Activated naive CD8-positive, alpha-beta T cell (primary cell): ENCODE results near the gene SEMA3A.

Source experiments
- H3K27ac Mint-ChIP-seq: one replicate; pipeline ENCODE4 v1.8.0; 2021; ENCODE audit warnings: mixed read lengths
- H3K27me3 Mint-ChIP-seq: one replicate; pipeline ENCODE4 v1.8.0; 2021; ENCODE audit warnings: mixed read lengths
- H3K36me3 Mint-ChIP-seq: one replicate; pipeline ENCODE4 v1.8.0; 2021; ENCODE audit warnings: mixed read lengths
- H3K4me1 Mint-ChIP-seq: one replicate; pipeline ENCODE4 v1.8.0; 2021; ENCODE audit warnings: low read depth, mixed read lengths
- H3K4me3 Mint-ChIP-seq: one replicate; pipeline ENCODE4 v1.8.0; 2021; ENCODE audit warnings: mild to moderate bottlenecking, mixed read lengths
- H3K9me3 Mint-ChIP-seq: one replicate; pipeline ENCODE4 v1.8.0; 2021; ENCODE audit warnings: low read depth, mixed read lengths

Gene SEMA3A

GRCh38 chr7:83970081-83970480, 224.5 kb downstream of the SEMA3A start:
- Mint-ChIP-seq H3K36me3 (no peaks in the 10 kb centered on the region), H3K27ac (no peak overlapping the region), H3K4me3 (no peak overlapping the region), H3K4me1 (no peaks in the 10 kb centered on the region), H3K27me3 (peaks cover 2% of the 10 kb centered on the region), H3K9me3 (no peaks in the 10 kb centered on the region)

DNA sequence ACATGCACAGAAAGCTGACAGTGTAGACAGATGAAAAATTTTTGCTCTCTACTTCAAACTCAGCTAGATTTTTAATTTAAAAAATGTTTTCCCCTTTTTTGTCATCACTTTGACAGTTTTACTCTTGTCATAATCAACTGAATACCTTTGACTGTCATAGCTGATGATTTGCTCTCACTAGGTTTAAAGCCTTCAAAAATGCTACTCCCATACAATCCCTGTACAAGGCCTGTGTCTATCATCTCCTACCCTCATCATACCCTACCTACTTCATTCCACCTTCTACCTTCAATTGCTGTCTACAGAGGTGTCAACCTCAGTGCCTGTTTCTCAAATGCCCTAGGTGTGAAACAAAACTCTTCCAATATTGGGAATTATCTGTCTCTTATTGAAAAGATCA, 230.3 kb downstream of the SEMA3A start:
- H3K27ac Mint-ChIP-seq, result no peak overlapping the region

DNA sequence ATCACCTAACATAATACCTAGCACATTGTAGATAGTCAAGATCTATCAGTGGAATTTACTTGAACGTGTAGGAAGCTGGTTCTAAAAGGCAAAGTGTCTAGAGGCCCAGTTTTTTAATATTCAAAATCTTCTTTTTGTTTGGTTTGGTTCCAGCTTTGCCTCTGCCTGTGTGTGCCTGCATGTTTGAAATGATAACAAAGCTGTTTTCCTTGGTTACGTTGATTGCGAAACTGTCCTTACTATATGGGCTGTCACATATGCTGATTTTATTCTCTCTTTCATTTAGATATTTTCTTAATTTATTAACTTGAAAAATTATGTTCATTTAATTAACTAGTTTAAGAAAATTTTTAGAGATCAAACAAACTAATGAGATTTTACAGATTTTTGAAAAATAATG, 237.3 kb downstream of the SEMA3A start:
- Mint-ChIP-seq H3K27me3 (no peaks in the 10 kb centered on the region), H3K4me1 (no peaks in the 10 kb centered on the region), H3K27ac (no peak overlapping the region), H3K36me3 (no peaks in the 10 kb centered on the region), H3K9me3 (no peaks in the 10 kb centered on the region), H3K4me3 (no peak overlapping the region)

More for the DNA sequence above, 230.3 kb downstream of the SEMA3A start:
- Mint-ChIP-seq H3K27me3 (peaks cover 2% of the 10 kb centered on the region), H3K4me1 (no peaks in the 10 kb centered on the region), H3K36me3 (no peaks in the 10 kb centered on the region), H3K4me3 (no peak overlapping the region), H3K9me3 (no peaks in the 10 kb centered on the region)

- Mint-ChIP-seq H3K4me3 (no peak overlapping the region), H3K36me3 (no peaks in the 10 kb centered on the region), H3K27me3 (no peaks in the 10 kb centered on the region), H3K4me1 (no peaks in the 10 kb centered on the region), H3K27ac (no peak overlapping the region), H3K9me3 (no peaks in the 10 kb centered on the region)
Measured at GRCh38 chr7:83956104-83956503, 238.5 kb downstream of the SEMA3A start.

DNA sequence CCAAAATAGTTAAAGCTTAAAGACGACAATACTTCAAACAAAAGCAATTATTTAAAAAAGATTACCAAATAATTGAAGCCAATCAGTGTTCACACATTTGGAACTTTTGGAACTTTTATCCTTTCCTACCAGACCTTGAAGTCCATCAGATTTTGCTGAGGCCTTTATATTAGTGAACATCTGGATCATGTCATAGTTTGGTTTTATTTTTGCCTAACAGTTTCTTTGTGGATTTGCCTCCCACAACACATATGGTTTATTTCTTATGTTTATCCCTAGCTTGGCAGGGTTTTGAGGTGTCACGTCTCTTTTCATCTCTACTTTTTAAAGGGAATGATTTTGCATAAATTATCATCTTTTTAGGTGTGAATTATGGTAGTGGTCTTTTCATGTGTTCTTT, 242.4 kb downstream of the SEMA3A start:
- H3K27me3 Mint-ChIP-seq, result no peaks in the 10 kb centered on the region
- H3K36me3 Mint-ChIP-seq, result no peaks in the 10 kb centered on the region
- H3K27ac Mint-ChIP-seq, result no peak overlapping the region
- no peak overlapping the region for H3K4me3 Mint-ChIP-seq
- H3K9me3 Mint-ChIP-seq, result no peaks in the 10 kb centered on the region
- H3K4me1 Mint-ChIP-seq, result no peaks in the 10 kb centered on the region

- no peaks in the 10 kb centered on the region for H3K4me1 Mint-ChIP-seq
- no peak overlapping the region for H3K4me3 Mint-ChIP-seq
- no peaks in the 10 kb centered on the region for H3K9me3 Mint-ChIP-seq
- peaks cover 1% of the 10 kb centered on the region for H3K27me3 Mint-ChIP-seq
- no peak overlapping the region for H3K27ac Mint-ChIP-seq
- no peaks in the 10 kb centered on the region for H3K36me3 Mint-ChIP-seq
Measured at GRCh38 chr7:83947260-83947659, 247.3 kb downstream of the SEMA3A start.

DNA sequence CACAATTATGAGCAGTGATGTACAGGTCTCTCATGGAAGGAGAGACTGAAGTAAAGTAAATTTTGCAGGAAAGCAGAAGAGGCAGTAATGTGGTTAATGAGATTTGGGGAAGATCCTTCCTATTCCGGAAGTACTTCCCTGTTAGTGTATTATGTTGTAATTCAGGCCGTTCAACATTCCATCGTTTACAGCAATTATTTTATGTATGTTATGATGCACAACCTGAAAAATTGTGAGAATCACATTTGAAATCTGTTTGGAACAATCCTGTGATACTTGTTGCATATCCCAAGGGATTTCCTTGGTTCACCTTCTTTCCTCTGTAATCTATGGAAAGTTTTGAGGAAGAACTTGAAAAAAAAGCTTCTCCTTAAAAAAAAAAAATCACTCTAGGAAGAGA, 247.8 kb downstream of the SEMA3A start:
- H3K4me1 Mint-ChIP-seq, result no peaks in the 10 kb centered on the region
- no peak overlapping the region for H3K27ac Mint-ChIP-seq
- H3K27me3 Mint-ChIP-seq, result peaks cover 1% of the 10 kb centered on the region
- no peak overlapping the region for H3K4me3 Mint-ChIP-seq
- H3K36me3 Mint-ChIP-seq, result no peaks in the 10 kb centered on the region
- no peaks in the 10 kb centered on the region for H3K9me3 Mint-ChIP-seq

DNA sequence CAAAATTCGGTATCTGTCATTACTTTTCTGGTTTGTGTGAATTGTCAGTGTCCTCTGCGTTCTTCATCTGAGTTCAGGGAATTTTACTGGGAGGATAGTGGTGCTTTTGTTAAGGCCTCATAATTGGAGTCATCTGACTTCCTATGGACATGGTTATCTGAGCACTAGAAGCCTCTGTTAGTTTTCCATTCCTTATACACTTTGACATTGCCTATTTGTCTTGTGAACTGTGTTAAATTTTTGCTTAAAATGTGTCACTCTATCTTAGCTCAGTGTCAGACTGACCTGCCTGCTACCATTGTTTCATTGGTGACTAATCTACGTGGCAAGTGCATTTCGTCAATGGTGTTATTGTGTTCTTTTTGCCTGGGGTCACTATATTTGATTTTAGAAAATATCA, 253.3 kb downstream of the SEMA3A start:
- Mint-ChIP-seq H3K4me3 (no peak overlapping the region), H3K9me3 (no peaks in the 10 kb centered on the region), H3K36me3 (no peaks in the 10 kb centered on the region), H3K27me3 (peaks cover 1% of the 10 kb centered on the region), H3K4me1 (no peaks in the 10 kb centered on the region), H3K27ac (no peak overlapping the region)

DNA sequence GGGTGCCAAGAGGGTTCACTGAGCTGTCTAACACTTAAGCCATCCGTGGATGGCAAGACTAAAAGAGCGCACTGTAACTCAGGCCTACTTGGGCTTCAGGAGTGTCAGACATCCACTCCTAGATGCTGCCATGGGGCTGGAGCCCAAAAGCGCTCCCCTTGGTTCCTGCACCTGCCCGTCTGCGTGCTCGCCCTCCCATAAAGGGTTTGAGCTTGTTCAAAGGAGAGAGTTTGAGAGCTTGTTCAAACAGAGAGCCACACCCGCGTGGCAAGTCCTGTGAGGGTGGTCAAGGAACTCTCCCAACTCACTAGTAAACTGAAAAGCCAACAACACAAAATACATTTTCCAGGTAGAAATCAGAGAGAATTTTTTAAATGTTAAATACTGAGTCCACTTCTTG, 256.7 kb downstream of the SEMA3A start:
- Mint-ChIP-seq H3K27me3 (peaks cover 4% of the 10 kb centered on the region), H3K4me1 (no peaks in the 10 kb centered on the region), H3K27ac (no peak overlapping the region), H3K36me3 (no peaks in the 10 kb centered on the region), H3K4me3 (no peak overlapping the region), H3K9me3 (no peaks in the 10 kb centered on the region)

DNA sequence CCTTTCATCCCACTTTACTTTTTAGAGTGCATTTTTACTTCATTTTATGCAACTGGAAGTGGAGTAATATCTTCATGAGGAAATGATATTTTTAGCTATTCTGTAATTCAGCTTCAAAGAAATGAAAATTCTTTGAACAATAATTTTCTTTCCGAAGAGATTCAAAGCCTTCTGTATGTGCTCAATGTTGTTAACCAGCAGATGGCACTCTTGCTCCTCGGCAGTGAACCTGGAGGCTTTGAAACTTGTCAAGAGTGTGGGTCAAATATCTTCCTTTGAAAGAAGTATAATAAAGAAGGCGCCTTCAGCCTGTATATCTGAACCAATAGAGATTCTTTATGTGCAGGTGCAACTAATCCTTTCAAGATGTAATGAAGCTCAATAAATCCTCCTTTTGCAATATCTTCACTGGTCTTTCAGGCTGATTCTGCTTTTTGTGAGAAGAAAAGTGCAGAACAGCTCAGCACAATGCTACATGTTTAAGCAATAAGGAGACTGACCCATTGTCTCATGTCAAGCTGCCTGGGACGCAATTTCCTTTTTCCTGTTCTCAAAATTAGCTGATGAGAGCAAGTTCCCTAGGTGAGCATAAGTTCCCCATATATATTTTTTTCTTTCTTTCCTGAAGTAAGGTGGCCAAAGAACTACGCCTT, 258.4 kb downstream of the SEMA3A start:
- Mint-ChIP-seq H3K27ac (no peak overlapping the region), H3K4me3 (no peak overlapping the region), H3K36me3 (no peaks in the 10 kb centered on the region), H3K27me3 (peaks cover 4% of the 10 kb centered on the region), H3K4me1 (no peaks in the 10 kb centered on the region), H3K9me3 (no peaks in the 10 kb centered on the region)

GRCh38 chr7:83934118-83934734, 260.4 kb downstream of the SEMA3A start:
- Mint-ChIP-seq H3K9me3 (no peaks in the 10 kb centered on the region), H3K27ac (no peak overlapping the region), H3K4me3 (no peak overlapping the region), H3K4me1 (no peaks in the 10 kb centered on the region), H3K36me3 (no peaks in the 10 kb centered on the region), H3K27me3 (peaks cover 4% of the 10 kb centered on the region)

- H3K9me3 Mint-ChIP-seq, result no peaks in the 10 kb centered on the region
- H3K36me3 Mint-ChIP-seq, result no peaks in the 10 kb centered on the region
- H3K4me1 Mint-ChIP-seq, result no peaks in the 10 kb centered on the region
- H3K27me3 Mint-ChIP-seq, result peaks cover 7% of the 10 kb centered on the region
- no peak overlapping the region for H3K27ac Mint-ChIP-seq
- no peak overlapping the region for H3K4me3 Mint-ChIP-seq
Measured at GRCh38 chr7:83931968-83932367, 262.6 kb downstream of the SEMA3A start.

DNA sequence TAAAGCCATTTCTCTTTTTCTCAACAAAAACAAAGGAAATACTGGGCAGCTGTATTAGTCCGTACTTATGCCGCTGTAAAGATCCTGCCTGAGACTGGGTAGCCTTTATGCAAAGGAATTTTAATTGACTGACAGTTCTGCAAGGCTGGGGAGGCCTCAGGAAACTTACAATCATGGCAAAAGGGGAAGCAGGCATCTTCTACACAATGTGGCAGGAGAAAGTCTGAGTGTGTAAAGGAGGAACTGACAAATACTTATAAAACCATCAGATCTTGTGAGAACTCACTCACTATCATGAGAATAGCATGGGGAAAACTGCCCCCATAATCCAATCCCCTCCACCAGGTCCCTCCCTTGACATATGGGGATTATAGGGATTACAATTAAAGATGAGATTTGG, 264.3 kb downstream of the SEMA3A start:
- H3K27me3 Mint-ChIP-seq, result peaks cover 5% of the 10 kb centered on the region
- no peak overlapping the region for H3K4me3 Mint-ChIP-seq
- no peak overlapping the region for H3K27ac Mint-ChIP-seq
- no peaks in the 10 kb centered on the region for H3K36me3 Mint-ChIP-seq
- H3K9me3 Mint-ChIP-seq, result no peaks in the 10 kb centered on the region
- no peaks in the 10 kb centered on the region for H3K4me1 Mint-ChIP-seq

GRCh38 chr7:83925860-83926259, 268.7 kb downstream of the SEMA3A start:
- Mint-ChIP-seq H3K4me1 (no peaks in the 10 kb centered on the region), H3K4me3 (no peak overlapping the region), H3K9me3 (no peaks in the 10 kb centered on the region), H3K27me3 (peaks cover 5% of the 10 kb centered on the region), H3K27ac (no peak overlapping the region), H3K36me3 (no peaks in the 10 kb centered on the region)

DNA sequence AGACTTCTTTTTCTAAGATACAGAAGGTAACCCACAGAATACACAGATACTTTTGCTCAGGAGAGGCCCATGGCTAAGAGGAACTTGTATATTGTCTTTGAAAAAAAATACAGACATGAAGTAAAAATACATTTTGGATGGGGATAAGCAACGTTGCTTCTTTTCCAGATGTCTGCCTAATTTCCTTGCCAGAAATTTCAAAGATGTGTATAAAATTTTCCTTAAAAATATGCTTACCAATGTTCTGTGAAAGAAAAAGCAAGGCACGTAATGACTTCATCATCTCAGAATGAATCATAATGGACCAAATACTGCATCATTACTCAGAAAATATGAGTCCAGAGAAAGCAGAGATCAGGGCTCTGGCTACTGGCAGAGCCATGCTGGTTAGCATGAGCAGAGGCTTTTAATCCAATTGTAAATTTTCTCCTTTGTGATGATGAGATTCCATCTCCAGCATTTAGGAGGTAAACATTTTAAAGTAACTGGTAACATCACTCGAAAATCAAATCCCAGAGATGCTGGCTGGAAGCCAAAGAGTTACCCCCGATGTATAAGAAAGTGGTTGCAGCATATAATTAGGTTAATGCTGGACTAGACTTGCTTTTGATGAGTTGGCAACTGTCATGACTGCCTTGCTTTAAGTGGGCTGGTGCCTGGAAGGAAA, 272.5 kb downstream of the SEMA3A start:
- no peak overlapping the region for H3K4me3 Mint-ChIP-seq

More for the DNA sequence above, 272.5 kb downstream of the SEMA3A start:
- Mint-ChIP-seq H3K27me3 (peaks cover 2% of the 10 kb centered on the region), H3K4me1 (no peaks in the 10 kb centered on the region), H3K9me3 (no peaks in the 10 kb centered on the region), H3K27ac (no peak overlapping the region), H3K36me3 (no peaks in the 10 kb centered on the region)
